NCI-H460 (cell line): ENCODE measurements around the gene NCOA6. TPM values are rescaled to one million over a fixed set of nuclear protein-coding genes. Genes with fewer than 3 reads are reported as not detected.
"Not testable (repeated sequence)": the region's sequence is repeated elsewhere in the genome, so short reads cannot be mapped to it uniquely, and the experiment has no call there.

Experiments
- DNase-seq: peaks from one replicate; pipeline ENCODE4 v3.0.0-alpha.2; 2016; ENCODE audit warnings: low read depth; ENCODE audit errors: extremely low read depth
- total RNA-seq: library from RNA; depleted of rRNA; stranded (reverse); fragments of >200 nt; shearing (Covaris generic); gene quantifications from 2 replicates; pipeline ENCODE4 v1.2.3, GENCODE V29; 2014

Gene NCOA6
- total RNA-seq, 1 experiment from 2014 or later: 10.1 TPM

GRCh38 chr20:34780291-34780690 is 45.2 kb downstream of the NCOA6 start:
- DNase-seq: not testable (repeated sequence)

- DNase-seq: no peak
Observed at GRCh38 chr20:34776177-34776576, 49.3 kb downstream of the NCOA6 start.

GRCh38 chr20:34774886-34775285 is 50.6 kb downstream of the NCOA6 start:
- DNase-seq: no peak

DNA sequence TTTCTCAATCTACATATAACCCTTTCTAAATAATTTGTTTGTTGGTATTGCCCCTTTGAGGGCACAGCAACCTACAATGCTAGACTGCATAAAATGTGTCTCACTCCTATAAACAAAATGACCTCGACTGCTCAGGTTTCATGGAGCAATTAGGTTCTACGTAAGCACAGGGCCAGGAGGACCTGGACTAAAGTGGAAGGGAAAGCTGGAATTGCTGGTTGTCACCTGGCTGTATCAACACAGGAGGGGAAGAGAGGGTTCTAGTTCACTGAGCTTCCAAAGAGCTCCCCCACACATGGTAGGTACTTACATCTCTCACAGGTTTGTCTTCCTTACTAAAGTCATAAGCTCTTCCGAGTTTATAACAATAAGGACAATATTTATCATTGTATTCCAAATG is 51.0 kb downstream of the NCOA6 start:
- no peak for DNase-seq

- no peak for DNase-seq
Observed at GRCh38 chr20:34773726-34774125, 51.7 kb downstream of the NCOA6 start.

DNA sequence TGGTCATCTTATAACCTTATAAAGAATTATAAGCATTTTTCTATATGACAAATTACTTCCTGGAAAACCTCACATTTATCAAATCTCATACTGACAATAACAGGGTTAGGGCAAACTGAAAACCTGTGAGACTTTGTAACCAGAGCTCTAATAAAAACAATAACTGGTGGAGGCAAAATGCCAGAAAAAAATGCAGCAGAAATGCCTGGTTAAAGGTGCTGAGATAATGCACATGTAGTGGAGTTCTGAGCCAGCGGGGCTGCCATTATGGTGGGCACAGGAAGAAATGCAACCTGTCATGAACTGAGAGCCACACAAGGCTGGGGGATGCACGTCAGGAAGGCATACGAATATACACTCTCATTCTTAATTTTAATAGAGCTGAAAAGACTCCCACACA is 53.0 kb downstream of the NCOA6 start:
- no peak for DNase-seq

- no peak for DNase-seq
Observed at GRCh38 chr20:34771680-34772081, 53.8 kb downstream of the NCOA6 start.

GRCh38 chr20:34768096-34768495 is 57.4 kb downstream of the NCOA6 start:
- no peak for DNase-seq

DNA sequence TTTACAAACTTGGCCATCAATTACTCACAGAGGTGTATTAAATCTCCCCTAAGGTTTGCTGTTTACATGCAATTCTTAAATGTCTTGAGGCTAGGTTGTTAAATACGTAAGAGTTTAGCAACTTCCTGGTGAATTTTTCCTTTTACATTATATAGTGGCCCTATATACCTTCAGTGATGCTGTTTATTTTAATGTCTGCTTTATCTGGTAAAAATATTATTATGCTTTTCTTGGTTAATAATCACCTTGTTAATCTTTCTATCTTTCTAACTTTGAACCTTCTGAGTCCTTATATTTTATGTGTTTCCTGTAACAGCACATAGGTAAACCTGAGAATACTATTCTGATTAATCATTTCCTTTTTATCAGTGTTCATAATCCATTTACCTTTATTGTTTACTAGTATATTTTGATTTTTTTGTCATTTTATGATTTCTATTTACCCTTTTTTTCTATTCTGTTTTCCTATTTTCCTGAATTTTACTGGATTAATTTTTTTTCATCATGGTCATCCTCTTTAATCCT is 63.4 kb downstream of the NCOA6 start:
- DNase-seq: no peak

- no peak for DNase-seq
Observed at GRCh38 chr20:34755367-34755766, 70.1 kb downstream of the NCOA6 start.

- no peak for DNase-seq
Observed at GRCh38 chr20:34754611-34755010, 70.8 kb downstream of the NCOA6 start.

- DNase-seq: no peak
Observed at GRCh38 chr20:34753706-34754461, 71.6 kb downstream of the NCOA6 start.

GRCh38 chr20:34751453-34751852 is 74.0 kb downstream of the NCOA6 start:
- no peak for DNase-seq

DNA sequence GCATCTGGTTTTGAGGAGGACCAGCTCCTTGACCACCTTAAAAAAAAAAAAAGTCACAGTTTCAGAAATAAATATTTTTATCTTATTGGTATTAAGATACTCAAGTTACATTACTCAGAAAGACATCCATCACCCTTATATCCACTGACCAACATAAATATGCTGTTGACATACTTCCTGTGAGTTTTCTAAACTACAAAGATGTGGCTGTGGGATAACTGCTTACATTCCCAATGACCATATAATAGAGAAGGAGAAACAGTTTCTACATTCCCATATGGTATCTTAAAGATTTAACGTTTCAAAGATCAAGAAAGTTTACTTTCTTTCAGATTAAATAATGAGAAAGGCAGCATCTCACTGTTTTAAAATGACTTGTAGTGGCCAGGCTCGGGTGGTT is 75.0 kb downstream of the NCOA6 start:
- DNase-seq: no peak

GRCh38 chr20:34748709-34749108 is 76.7 kb downstream of the NCOA6 start:
- no peak for DNase-seq

DNA sequence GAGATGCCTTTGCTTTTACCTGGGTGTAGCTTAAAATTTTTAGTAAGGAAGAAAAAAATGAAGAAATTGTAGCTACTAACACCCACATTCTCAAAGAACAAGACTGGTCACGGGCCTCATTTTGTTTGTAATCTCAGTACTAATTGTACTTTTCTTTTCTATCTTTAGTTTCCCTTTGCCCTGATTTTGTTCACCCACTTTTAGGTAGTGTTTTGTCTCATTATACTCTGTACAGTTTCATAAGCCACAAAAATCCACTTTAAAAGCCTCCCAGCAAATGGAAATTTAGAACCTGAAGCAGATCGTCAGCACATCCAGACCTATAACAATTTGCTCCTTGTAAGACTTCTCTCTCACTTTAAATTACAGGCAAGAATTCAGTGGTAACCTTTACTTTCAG is 78.0 kb downstream of the NCOA6 start:
- DNase-seq: no peak

GRCh38 chr20:34746674-34747073 is 78.8 kb downstream of the NCOA6 start:
- no peak for DNase-seq

GRCh38 chr20:34744847-34745246 is 80.6 kb downstream of the NCOA6 start:
- no peak for DNase-seq

DNA sequence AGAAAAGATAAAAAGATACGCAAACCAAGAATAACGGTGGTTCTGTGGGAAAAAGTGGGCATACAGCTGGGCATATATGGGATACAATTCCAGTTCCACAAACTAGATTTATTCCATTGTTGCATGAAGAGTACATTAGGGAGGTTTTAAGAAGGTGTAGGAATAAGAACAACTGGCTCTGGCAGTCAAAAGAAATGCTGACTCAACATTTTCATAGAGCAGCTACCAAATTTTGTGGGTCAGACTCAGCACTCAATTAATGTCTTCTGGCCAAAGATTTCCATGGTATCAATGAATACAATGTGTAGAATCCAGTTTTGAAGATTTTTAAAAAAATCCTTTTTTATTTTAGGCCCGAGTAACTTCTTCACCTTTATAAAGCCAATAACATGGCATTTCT is 81.1 kb downstream of the NCOA6 start:
- DNase-seq: no peak

- no peak for DNase-seq
Observed at GRCh38 chr20:34743039-34743438, 82.4 kb downstream of the NCOA6 start.

GRCh38 chr20:34736106-34736735 is 89.2 kb downstream of the NCOA6 start:
- DNase-seq: no peak

DNA sequence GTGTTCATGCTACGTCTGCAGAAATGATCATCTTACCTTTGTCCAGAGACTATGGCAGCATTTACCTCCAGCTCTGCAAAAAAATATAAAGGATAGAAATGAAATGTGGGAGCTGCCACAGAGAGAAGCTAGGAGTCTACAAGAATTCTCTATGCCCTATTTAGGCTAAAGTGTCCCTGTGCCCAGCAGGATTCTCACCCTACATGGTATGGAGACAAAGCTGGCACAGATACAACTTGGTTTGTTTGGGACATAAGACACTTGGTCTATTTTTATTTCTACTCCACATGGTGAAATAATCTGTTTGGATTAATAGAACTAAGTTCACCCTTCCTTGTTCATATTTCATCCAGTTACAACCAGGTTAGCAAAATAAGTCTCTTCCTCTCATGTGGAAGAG is 92.9 kb downstream of the NCOA6 start:
- no peak for DNase-seq
